ENCODE data around the gene CLRN3.
A peak's percentile ranks its signal among the peaks of the same experiment; 100 is the strongest.

CLRN3 gene

GRCh38 chr10:127908106-127908958, 15.6 kb upstream of the CLRN3 start:
- Histone ChIP-seq H3K36me3 (peaks cover 0 to 4% (median 0%) of the 10 kb centered on the region in 11 experiments; a peak in 2 of 22 replicates), H3K4me1 (peaks cover 34 to 68% (median 45%) of the 10 kb centered on the region in 10 experiments), H3K9ac (peak overlapping the region in 7 of 11 experiments; percentile 77 to 88 (median 85); a peak in 13 of 22 replicates), H3K27me3 (peaks cover 0 to 30% (median 25%) of the 10 kb centered on the region in 11 experiments; a peak in 18 of 22 replicates), H3K9me3 (replicated peaks in 1 of 11) (0 out of 22 replicates have a peak, but pooled peaks cover 0 to 3% (median 0%) of the 10 kb centered on the region in 11 experiments), H3K4me2 (peak overlapping the region; percentile 89 to 99 (median 96)), H3K4me3 (peak overlapping the region in 9 of 10 experiments; percentile 76 to 94 (median 80); a peak in 18 of 20 replicates), H3K27ac (peak overlapping the region in 1 of 11 experiments; percentile 80; a peak in 1 of 22 replicates), H4K20me1 (peaks cover 0 to 13% (median 0%) of the 10 kb centered on the region in 11 experiments; a peak in 1 of 22 replicates)
- no peak for TF ChIP-seq Cebpa-rat (IDR thresholded peaks at IDR 0.05)

- Histone ChIP-seq H3K36me3 (peaks cover 0 to 4% (median 0%) of the 10 kb centered on the region in 11 experiments; a peak in 2 of 22 replicates), H3K4me2 (peak overlapping the region; percentile 89 to 99 (median 96)), H3K27me3 (peaks cover 0 to 30% (median 25%) of the 10 kb centered on the region in 11 experiments; a peak in 18 of 22 replicates), H4K20me1 (peaks cover 0 to 8% (median 0%) of the 10 kb centered on the region in 11 experiments; a peak in 1 of 22 replicates), H3K9ac (peak overlapping the region; percentile 77 to 88 (median 84)), H3K27ac (peak overlapping the region; percentile 62 to 80 (median 74)), H3K4me1 (peaks cover 34 to 64% (median 45%) of the 10 kb centered on the region in 10 experiments), H3K4me3 (peak overlapping the region; percentile 73 to 94 (median 80)), H3K9me3 (replicated peaks in 1 of 11) (0 out of 22 replicates have a peak, but pooled peaks cover 0 to 3% (median 0%) of the 10 kb centered on the region in 11 experiments)
- TF ChIP-seq Cebpa-rat (IDR thresholded peaks at IDR 0.05) = no peak
Measured at GRCh38 chr10:127907411-127908105, 14.8 kb upstream of the CLRN3 start.

- H3K9me3 ChIP-seq (replicated peaks in 1 of 11) = 0 out of 22 replicates have a peak, but pooled peaks cover 0 to 3% (median 0%) of the 10 kb centered on the region in 11 experiments
- H4K20me1 ChIP-seq = peaks cover 0 to 7% (median 0%) of the 10 kb centered on the region in 11 experiments; a peak in 1 of 22 replicates
- peak within 1 kb of the TSS; percentile 73 to 94 (median 80) for H3K4me3 ChIP-seq
- peak within 1 kb of the TSS; percentile 62 to 80 (median 74) for H3K27ac ChIP-seq
- peak within 1 kb of the TSS; percentile 89 to 99 (median 96) for H3K4me2 ChIP-seq
- peaks cover 31 to 60% (median 41%) of the 10 kb centered on the region in 10 experiments for H3K4me1 ChIP-seq
- peaks cover 0 to 4% (median 0%) of the 10 kb centered on the region in 11 experiments; a peak in 2 of 22 replicates for H3K36me3 ChIP-seq
- peak within 1 kb of the TSS; percentile 77 to 88 (median 84) for H3K9ac ChIP-seq
- no peak for TF ChIP-seq Cebpa-rat (IDR thresholded peaks at IDR 0.05)
- peaks cover 0 to 30% (median 25%) of the 10 kb centered on the region in 11 experiments; a peak in 18 of 22 replicates for H3K27me3 ChIP-seq
Measured at GRCh38 chr10:127906548-127907377, 14.0 kb upstream of the CLRN3 start, which contains the start of gene PTPRE. Gene PTPRE (plus strand): TSS chr10:127907103. CDS start chr10:128040882, 133,779 bp downstream.

GRCh38 chr10:127905848-127906261, 13.1 kb upstream of the CLRN3 start:
- Histone ChIP-seq H3K4me1 (peaks cover 23 to 51% (median 32%) of the 10 kb centered on the region in 10 experiments), H3K4me2 (peak overlapping the region; percentile 89 to 99 (median 96)), H3K4me3 (no peak overlapping the region), H3K9ac (peak overlapping the region in 2 of 11 experiments; percentile 82 to 84; a peak in 3 of 22 replicates), H4K20me1 (peaks cover 0 to under 1% (median 0%) of the 10 kb centered on the region in 11 experiments; a peak in 1 of 22 replicates), H3K27me3 (peaks cover 0 to 30% (median 25%) of the 10 kb centered on the region in 11 experiments; a peak in 18 of 22 replicates), H3K27ac (0 out of 22 replicates have a peak overlapping the region, but pooled peaks of 1 of the 11 experiments have one; percentile 74), H3K36me3 (peaks cover 0 to 4% (median 0%) of the 10 kb centered on the region in 11 experiments; a peak in 2 of 22 replicates), H3K9me3 (replicated peaks in 1 of 11) (0 out of 22 replicates have a peak, but pooled peaks cover 0 to 3% (median 0%) of the 10 kb centered on the region in 11 experiments)
- TF ChIP-seq Cebpa-rat (IDR thresholded peaks at IDR 0.05) = no peak

GRCh38 chr10:127905001-127905847, 12.5 kb upstream of the CLRN3 start:
- Histone ChIP-seq H3K4me1 (peaks cover 23 to 49% (median 31%) of the 10 kb centered on the region in 10 experiments), H3K9ac (peak overlapping the region in 2 of 11 experiments; percentile 82 to 84; a peak in 3 of 22 replicates)

GRCh38 chr10:127904311-127905000, 11.7 kb upstream of the CLRN3 start:
- H3K27me3 ChIP-seq = peaks cover 0 to 26% (median 25%) of the 10 kb centered on the region in 11 experiments; a peak in 18 of 22 replicates
- no peaks in the 10 kb centered on the region; a peak in 1 of 22 replicates for H3K36me3 ChIP-seq
- H3K27ac ChIP-seq = no peak overlapping the region
- no peaks in the 10 kb centered on the region for H4K20me1 ChIP-seq
- no peak overlapping the region for H3K4me3 ChIP-seq
- H3K4me1 ChIP-seq = peaks cover 23 to 49% (median 35%) of the 10 kb centered on the region in 10 experiments
- no peak for TF ChIP-seq Cebpa-rat (IDR thresholded peaks at IDR 0.05)
- 0 out of 22 replicates have a peak, but pooled peaks cover 0 to 3% (median 0%) of the 10 kb centered on the region in 11 experiments for H3K9me3 ChIP-seq (replicated peaks in 1 of 11)
- H3K9ac ChIP-seq = no peak overlapping the region
- H3K4me2 ChIP-seq = no peak overlapping the region

More at GRCh38 chr10:127905001-127905847, 12.5 kb upstream of the CLRN3 start:
- Histone ChIP-seq H3K27me3 (peaks cover 0 to 30% (median 25%) of the 10 kb centered on the region in 11 experiments; a peak in 18 of 22 replicates), H4K20me1 (no peaks in the 10 kb centered on the region), H3K27ac (no peak overlapping the region), H3K36me3 (peaks cover 0 to 4% (median 0%) of the 10 kb centered on the region in 11 experiments; a peak in 2 of 22 replicates), H3K4me2 (peak overlapping the region; percentile 89 to 99 (median 96)), H3K9me3 (replicated peaks in 1 of 11) (0 out of 22 replicates have a peak, but pooled peaks cover 0 to 3% (median 0%) of the 10 kb centered on the region in 11 experiments), H3K4me3 (no peak overlapping the region)
- no peak for TF ChIP-seq Cebpa-rat (IDR thresholded peaks at IDR 0.05)

All from BLaER1 treated with 17β-estradiol and CSF1 and Interleukin-3, amounts not matched to agents 10 nM and 100 nM (cell line).